Calu3 (cell line): ENCODE data around the gene BCL2L12. TPM values are rescaled to one million over a fixed set of nuclear protein-coding genes. Genes with fewer than 3 reads are reported as not detected.
A peak's percentile ranks its signal among the peaks of the same experiment; 100 is the strongest.

ENCODE experiments used
- BruUV-seq: library from RNA; stranded (reverse); fragments of 400-500 nt; replicated peaks from 2 replicates; lab custom pipeline; 2021; lab: Mats Ljungman, UMichigan
- CTCF ChIA-PET: fragments of 300-600 bp; sonication (Branson Sonifier 250); formaldehyde crosslinking; loops from one replicate; lab custom pipeline; 2022; ENCODE audit warnings: antibody characterized with exemption; lab: Charles Lee
- DNase-seq: peaks from one replicate; pipeline ENCODE4 v3.0.0; 2022
- H3K27ac Mint-ChIP-seq: one replicate; pipeline ENCODE4 v1.8.0; 2022; ENCODE audit warnings: mixed read lengths; ENCODE audit not compliant: unreplicated experiment
- H3K27me3 Mint-ChIP-seq: one replicate; pipeline ENCODE4 v1.8.0; 2022; ENCODE audit warnings: mixed read lengths; ENCODE audit not compliant: unreplicated experiment
- H3K36me3 Mint-ChIP-seq: one replicate; pipeline ENCODE4 v1.8.0; 2022; ENCODE audit warnings: mild to moderate bottlenecking, moderate library complexity, mixed read lengths; ENCODE audit not compliant: insufficient read depth, unreplicated experiment
- H3K4me1 Mint-ChIP-seq: one replicate; pipeline ENCODE4 v1.8.0; 2022; ENCODE audit warnings: mild to moderate bottlenecking, low read depth, mixed read lengths; ENCODE audit not compliant: unreplicated experiment
- H3K4me3 Mint-ChIP-seq: one replicate; pipeline ENCODE4 v1.8.0; 2022; ENCODE audit warnings: mild to moderate bottlenecking, low read depth, moderate library complexity, mixed read lengths; ENCODE audit not compliant: unreplicated experiment
- H3K9me3 Mint-ChIP-seq: one replicate; pipeline ENCODE4 v1.8.0; 2022; ENCODE audit warnings: low read depth, mixed read lengths; ENCODE audit not compliant: unreplicated experiment
- CTCF ChIP-seq: fragments of 200-600 bp; IDR thresholded peaks from one replicate; pipeline ENCODE4 v1.8.0; 2022; ENCODE audit warnings: antibody characterized with exemption; ENCODE audit not compliant: unreplicated experiment
- intact Hi-C: fragments of 100-400 bp; cut with micrococcal nuclease; formaldehyde crosslinking; loops from one replicate; pipeline ENCODE4 v1.10.0; 2022; ENCODE audit not compliant: unreplicated experiment
- total RNA-seq: library from RNA; stranded (reverse); gene quantifications from 2 replicates; pipeline ENCODE4 v1.2.3, GENCODE V29; 2022

Gene BCL2L12
- total RNA-seq, 1 experiment from 2014 or later = 70.8 TPM

- CTCF ChIA-PET = no interaction called here
- no peaks in the 10 kb centered on the region for H3K27me3 Mint-ChIP-seq
- TF ChIP-seq CTCF = no peak
- H3K27ac Mint-ChIP-seq = no peak overlapping the region
- no peak overlapping the region for H3K4me3 Mint-ChIP-seq
- no peaks in the 10 kb centered on the region for H3K4me1 Mint-ChIP-seq
- BruUV-seq = no TSS peak
- no peaks in the 10 kb centered on the region for H3K9me3 Mint-ChIP-seq
- intact Hi-C loops = no loop called here
- no peak for DNase-seq
- peaks cover 71% of the 10 kb centered on the region for H3K36me3 Mint-ChIP-seq
Observed at GRCh38 chr19:49651820-49652550, 13.7 kb upstream of the BCL2L12 start.

GRCh38 chr19:49652551-49653465 lies 12.9 kb upstream of the BCL2L12 start:
- no TSS peak for BruUV-seq
- Mint-ChIP-seq H3K4me3 (no peak overlapping the region), H3K36me3 (peaks cover 74% of the 10 kb centered on the region), H3K27me3 (no peaks in the 10 kb centered on the region), H3K9me3 (no peaks in the 10 kb centered on the region), H3K27ac (peak overlapping the region; percentile 56), H3K4me1 (no peaks in the 10 kb centered on the region)
- no peak for DNase-seq
- CTCF ChIA-PET = no interaction called here
- no peak for TF ChIP-seq CTCF
- intact Hi-C loops = no loop called here

GRCh38 chr19:49653466-49653806 lies 12.3 kb upstream of the BCL2L12 start:
- BruUV-seq = no TSS peak
- H3K9me3 Mint-ChIP-seq = no peaks in the 10 kb centered on the region
- intact Hi-C loops = no loop called here
- H3K4me1 Mint-ChIP-seq = no peaks in the 10 kb centered on the region
- TF ChIP-seq CTCF = no peak
- DNase-seq = no peak
- H3K27me3 Mint-ChIP-seq = no peaks in the 10 kb centered on the region
- CTCF ChIA-PET = no interaction called here
- peaks cover 80% of the 10 kb centered on the region for H3K36me3 Mint-ChIP-seq
- H3K27ac Mint-ChIP-seq = peak overlapping the region; percentile 56
- no peak overlapping the region for H3K4me3 Mint-ChIP-seq

- Mint-ChIP-seq H3K27me3 (no peaks in the 10 kb centered on the region), H3K27ac (no peak overlapping the region), H3K4me3 (no peak overlapping the region), H3K4me1 (no peaks in the 10 kb centered on the region), H3K36me3 (peaks cover 89% of the 10 kb centered on the region), H3K9me3 (no peaks in the 10 kb centered on the region)
- intact Hi-C loops = no loop called here
- TF ChIP-seq CTCF = no peak
- CTCF ChIA-PET = no interaction called here
- no peak for DNase-seq
- BruUV-seq = no TSS peak
Observed at GRCh38 chr19:49654581-49654980, 11.2 kb upstream of the BCL2L12 start.
